ENCODE data around the gene HSP90AB1. TPM values are rescaled to one million over a fixed set of nuclear protein-coding genes. Genes with fewer than 3 reads are reported as not detected.

HSP90AB1 gene
- total RNA-seq, result 2,065 and 2,095 TPM in 2 replicates

DNA sequence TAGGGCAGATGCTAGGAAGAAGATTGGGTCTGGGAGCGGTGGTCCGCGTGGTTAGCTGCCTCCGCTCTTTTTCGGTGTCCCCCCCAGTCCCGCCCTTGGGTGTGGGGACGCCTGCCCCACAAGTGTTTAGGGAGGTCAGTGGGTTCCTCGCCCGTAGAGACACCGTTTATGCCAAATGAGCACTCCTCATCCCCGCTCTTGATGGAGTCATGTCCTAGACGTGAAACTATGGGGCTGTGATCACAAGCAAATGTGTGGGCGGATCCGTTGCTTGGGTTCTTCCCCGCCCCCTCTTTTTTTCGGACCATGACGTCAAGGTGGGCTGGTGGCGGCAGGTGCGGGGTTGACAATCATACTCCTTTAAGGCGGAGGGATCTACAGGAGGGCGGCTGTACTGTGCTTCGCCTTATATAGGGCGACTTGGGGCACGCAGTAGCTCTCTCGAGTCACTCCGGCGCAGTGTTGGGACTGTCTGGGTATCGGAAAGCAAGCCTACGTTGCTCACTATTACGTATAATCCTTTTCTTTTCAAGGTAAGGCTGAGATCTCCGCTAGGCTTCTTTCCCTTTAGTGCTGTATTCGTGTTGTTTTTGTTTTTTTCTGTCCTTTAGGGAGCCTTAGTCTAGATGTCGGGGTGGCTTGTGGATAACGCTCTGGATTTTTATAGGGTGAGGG, at the start of gene HSP90AB1:
Gene HSP90AB1 (plus strand): TSS at position 439 of the 675 bp plus-strand sequence. CDS start 1,529 bp downstream, outside the sequence.
- DNase-seq (ENCODE audit: low spot score), result peak; percentile 96
- no peaks in the 10 kb centered on the region for H3K9me3 Mint-ChIP-seq
- H3K36me3 Mint-ChIP-seq (ENCODE audit: low read depth), result peaks cover 50% of the 10 kb centered on the region
- H3K4me1 Mint-ChIP-seq (ENCODE audit: low read depth), result peaks cover 45% of the 10 kb centered on the region
- H3K27ac Mint-ChIP-seq, result peak within 1 kb of the TSS; percentile 98
- H3K27me3 Mint-ChIP-seq (ENCODE audit: insufficient read depth), result peaks cover 5% of the 10 kb centered on the region
- intact Hi-C loops (cut with micrococcal nuclease), result loop anchor here (1.0 to 5.0 kb wide), 8 partner anchors 8 to 619 kb away; partner anchors contain the start of genes CDC5L, GTPBP2, NFKBIE and SLC35B2
- peak within 1 kb of the TSS; percentile 96 for H3K4me3 Mint-ChIP-seq

- Mint-ChIP-seq H3K27me3 (ENCODE audit: insufficient read depth) (peaks cover 8% of the 10 kb centered on the region), H3K27ac (no peak overlapping the region), H3K4me3 (no peak overlapping the region), H3K4me1 (ENCODE audit: low read depth) (no peaks in the 10 kb centered on the region), H3K9me3 (no peaks in the 10 kb centered on the region), H3K36me3 (ENCODE audit: low read depth) (no peaks in the 10 kb centered on the region)
- DNase-seq (ENCODE audit: low spot score), result no peak
- intact Hi-C loops (cut with micrococcal nuclease), result no loop called here
Measured at GRCh38 chr6:44198684-44199083, 48.2 kb upstream of the HSP90AB1 start.

DNA sequence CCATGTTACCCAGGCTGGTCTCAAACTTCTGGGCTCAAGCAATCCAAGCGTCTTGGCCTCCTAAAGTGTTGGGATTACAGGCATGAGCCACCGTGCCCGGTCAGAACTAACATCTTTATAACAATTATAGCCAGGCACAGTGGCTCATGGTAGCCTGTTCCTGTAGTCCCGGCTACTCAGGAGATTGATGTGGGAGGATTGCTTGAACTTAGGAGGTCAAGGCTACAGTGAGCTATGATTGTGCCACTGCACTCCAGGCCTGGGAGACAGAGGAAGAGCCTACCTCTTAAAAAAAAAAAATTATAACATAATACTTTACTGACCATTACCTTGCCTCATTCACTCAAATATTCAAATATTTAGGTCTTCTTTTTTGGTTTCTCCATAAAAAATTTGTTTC, 47.0 kb upstream of the HSP90AB1 start:
- H3K9me3 Mint-ChIP-seq, result no peaks in the 10 kb centered on the region
- H3K27ac Mint-ChIP-seq, result no peak overlapping the region
- intact Hi-C loops (cut with micrococcal nuclease), result no loop called here
- no peak for DNase-seq (ENCODE audit: low spot score)
- no peak overlapping the region for H3K4me3 Mint-ChIP-seq
- no peaks in the 10 kb centered on the region for H3K36me3 Mint-ChIP-seq (ENCODE audit: low read depth)
- H3K4me1 Mint-ChIP-seq (ENCODE audit: low read depth), result no peaks in the 10 kb centered on the region
- H3K27me3 Mint-ChIP-seq (ENCODE audit: insufficient read depth), result peaks cover 8% of the 10 kb centered on the region

DNA sequence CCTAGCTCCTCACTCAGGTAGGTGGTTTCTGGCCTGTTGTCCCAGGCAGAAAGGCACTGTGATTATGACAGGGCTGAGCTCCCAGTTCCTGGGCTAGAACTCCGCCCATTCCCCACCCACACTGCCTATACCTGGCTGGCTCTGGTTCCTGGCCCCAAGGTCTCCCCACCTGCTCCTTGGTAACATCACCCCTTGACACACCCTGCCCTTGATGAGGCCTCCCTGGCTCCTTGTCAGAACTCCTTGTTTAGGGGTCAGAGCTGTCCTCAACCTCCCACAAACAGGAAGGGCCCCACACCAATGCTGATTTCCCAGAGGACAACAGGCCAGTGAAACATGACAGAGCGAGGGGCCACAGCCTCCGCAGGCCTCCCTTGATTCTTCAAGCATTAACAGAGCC, 45.7 kb upstream of the HSP90AB1 start:
- Mint-ChIP-seq H3K27me3 (ENCODE audit: insufficient read depth) (peaks cover 2% of the 10 kb centered on the region), H3K4me1 (ENCODE audit: low read depth) (no peaks in the 10 kb centered on the region), H3K36me3 (ENCODE audit: low read depth) (no peaks in the 10 kb centered on the region), H3K27ac (no peak overlapping the region), H3K4me3 (no peak overlapping the region), H3K9me3 (no peaks in the 10 kb centered on the region)
- no peak for DNase-seq (ENCODE audit: low spot score)
- intact Hi-C loops (cut with micrococcal nuclease), result no loop called here

DNA sequence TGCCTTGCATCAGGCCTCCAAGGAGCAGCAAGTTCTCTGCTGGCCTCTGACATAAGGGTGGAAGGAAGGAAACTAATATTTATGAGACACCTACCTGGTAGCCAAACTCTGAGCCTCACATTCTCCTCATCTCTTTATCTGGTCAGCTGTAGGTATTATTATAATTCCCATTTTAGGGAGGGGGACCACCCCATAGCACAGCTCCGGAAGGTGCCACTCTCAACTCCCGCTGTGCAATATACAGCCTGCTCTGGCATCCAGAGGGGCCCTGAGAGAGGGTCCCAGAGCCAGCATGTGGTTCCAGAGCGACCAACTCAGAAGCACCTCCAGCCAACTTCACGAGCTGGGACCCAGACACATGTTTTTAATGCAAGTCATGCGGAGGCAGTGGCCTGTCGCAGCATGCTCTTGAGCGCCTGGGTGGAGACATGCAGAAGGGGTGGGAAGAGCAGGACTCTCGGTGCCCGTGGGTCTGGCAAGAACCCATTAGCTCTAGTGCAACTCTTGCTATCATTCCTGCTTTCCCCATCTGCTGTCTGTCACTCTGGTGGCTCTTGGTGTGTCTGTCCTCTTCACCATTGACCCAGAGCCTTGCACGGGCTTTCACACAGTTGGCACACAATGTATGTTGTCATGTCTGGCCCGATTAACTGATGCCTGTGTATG, 45.1 kb upstream of the HSP90AB1 start:
- peaks cover 2% of the 10 kb centered on the region for H3K27me3 Mint-ChIP-seq (ENCODE audit: insufficient read depth)
- no peak overlapping the region for H3K27ac Mint-ChIP-seq
- H3K4me1 Mint-ChIP-seq (ENCODE audit: low read depth), result no peaks in the 10 kb centered on the region
- no peak for DNase-seq (ENCODE audit: low spot score)
- no peak overlapping the region for H3K4me3 Mint-ChIP-seq
- H3K36me3 Mint-ChIP-seq (ENCODE audit: low read depth), result no peaks in the 10 kb centered on the region
- no peaks in the 10 kb centered on the region for H3K9me3 Mint-ChIP-seq
- intact Hi-C loops (cut with micrococcal nuclease), result no loop called here

DNA sequence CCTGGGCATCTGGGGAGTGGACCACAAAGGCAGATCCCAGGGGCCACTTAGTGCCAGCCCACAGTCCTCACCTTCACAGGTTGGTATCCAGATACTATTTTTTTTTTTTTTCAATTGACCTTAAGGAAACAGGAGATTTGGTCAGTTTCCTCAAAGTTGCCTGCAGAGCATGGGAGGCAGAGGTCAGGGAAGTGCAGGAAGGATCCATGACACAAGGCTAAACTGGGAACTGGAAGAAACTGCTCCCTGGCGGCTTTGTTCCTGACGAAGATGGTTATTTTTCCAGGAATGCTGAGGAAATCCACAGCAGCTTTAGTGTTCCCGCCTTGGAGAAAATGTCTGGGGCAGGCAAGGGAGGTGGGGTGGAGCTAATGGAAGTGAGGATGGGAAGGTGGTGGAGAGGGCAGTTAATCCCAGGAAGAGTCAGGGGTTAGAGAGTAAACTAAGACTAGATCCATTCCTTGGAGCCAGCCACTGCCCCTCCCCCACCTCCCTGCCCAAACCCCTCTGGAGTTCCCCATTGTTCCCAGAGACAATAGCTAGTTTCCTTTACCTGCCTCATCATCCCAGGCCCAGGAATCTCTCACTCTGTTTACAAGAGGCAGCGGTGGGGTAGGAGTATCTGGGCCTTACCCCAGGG, 44.4 kb upstream of the HSP90AB1 start:
- no peaks in the 10 kb centered on the region for H3K4me1 Mint-ChIP-seq (ENCODE audit: low read depth)
- peaks cover 2% of the 10 kb centered on the region for H3K27me3 Mint-ChIP-seq (ENCODE audit: insufficient read depth)
- DNase-seq (ENCODE audit: low spot score), result no peak
- no peak overlapping the region for H3K27ac Mint-ChIP-seq
- no peak overlapping the region for H3K4me3 Mint-ChIP-seq
- no peaks in the 10 kb centered on the region for H3K36me3 Mint-ChIP-seq (ENCODE audit: low read depth)
- intact Hi-C loops (cut with micrococcal nuclease), result no loop called here
- H3K9me3 Mint-ChIP-seq, result no peaks in the 10 kb centered on the region

DNA sequence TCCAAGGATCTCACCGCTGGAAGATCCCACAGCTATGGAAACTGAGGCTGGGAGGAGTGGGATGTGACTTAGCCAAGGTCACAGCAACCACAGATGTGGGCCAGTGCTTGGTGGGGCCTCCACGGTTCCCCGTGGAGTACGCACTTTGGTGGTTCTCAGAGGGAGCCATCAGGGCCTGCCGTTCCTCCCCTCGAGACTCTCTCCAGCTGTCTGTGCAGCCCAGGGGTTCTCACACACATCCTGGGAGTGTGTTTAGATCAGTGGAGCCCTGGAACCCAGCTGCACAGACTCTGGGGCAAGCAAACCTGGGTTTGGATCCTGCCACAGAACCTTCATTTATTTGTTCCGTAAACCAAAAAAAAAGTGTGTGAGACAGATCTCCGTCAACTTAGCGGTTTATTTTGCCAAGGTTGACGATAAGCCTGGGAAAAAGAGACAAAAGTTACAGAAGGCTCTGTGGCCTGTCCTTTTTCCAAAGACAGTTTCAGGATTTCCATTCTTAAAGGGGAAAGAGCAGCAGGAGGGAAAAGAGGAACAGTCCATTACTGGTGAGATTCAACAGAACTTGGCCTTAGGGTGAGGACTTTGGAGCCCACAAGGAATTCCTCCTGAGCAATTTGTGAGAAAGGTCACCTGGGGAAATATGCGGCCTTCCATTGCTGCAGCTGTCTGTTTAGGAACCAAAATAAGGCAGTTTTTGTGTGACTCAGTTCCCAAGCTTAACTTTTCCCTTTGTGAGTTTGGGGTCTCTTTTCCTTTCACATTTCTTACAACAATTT, 43.7 kb upstream of the HSP90AB1 start:
- H3K27me3 Mint-ChIP-seq (ENCODE audit: insufficient read depth), result peaks cover 4% of the 10 kb centered on the region
- H3K27ac Mint-ChIP-seq, result no peak overlapping the region
- H3K9me3 Mint-ChIP-seq, result no peaks in the 10 kb centered on the region
- no peaks in the 10 kb centered on the region for H3K4me1 Mint-ChIP-seq (ENCODE audit: low read depth)
- H3K4me3 Mint-ChIP-seq, result no peak overlapping the region
- H3K36me3 Mint-ChIP-seq (ENCODE audit: low read depth), result no peaks in the 10 kb centered on the region
- intact Hi-C loops (cut with micrococcal nuclease), result no loop called here
- DNase-seq (ENCODE audit: low spot score), result no peak

GRCh38 chr6:44203955-44204354, 42.9 kb upstream of the HSP90AB1 start:
- intact Hi-C loops (cut with micrococcal nuclease), result no loop called here
- Mint-ChIP-seq H3K4me1 (ENCODE audit: low read depth) (no peaks in the 10 kb centered on the region), H3K27ac (no peak overlapping the region)

DNA sequence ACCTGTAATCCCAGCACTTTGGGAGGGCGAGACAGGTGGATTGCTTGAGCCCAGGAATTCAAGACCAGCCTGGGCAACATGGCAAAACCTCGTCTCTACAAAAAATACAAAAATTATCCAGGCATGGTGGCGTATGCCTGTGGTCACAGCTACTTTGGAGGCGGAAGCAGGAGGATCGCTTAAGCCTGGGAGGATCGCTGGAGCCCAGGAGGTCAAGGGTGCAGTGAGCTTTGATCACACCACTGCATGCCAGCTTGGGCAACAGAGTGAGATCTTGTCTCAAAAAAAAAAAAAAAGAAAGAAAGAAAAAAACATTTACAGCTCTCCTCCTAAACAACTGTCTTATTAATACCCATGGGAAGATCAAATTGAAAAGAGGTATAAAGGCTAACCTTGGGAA, 38.9 kb upstream of the HSP90AB1 start:
- H3K27me3 Mint-ChIP-seq (ENCODE audit: insufficient read depth), result peaks cover 24% of the 10 kb centered on the region
- H3K4me3 Mint-ChIP-seq, result no peak overlapping the region
- intact Hi-C loops (cut with micrococcal nuclease), result no loop called here
- H3K4me1 Mint-ChIP-seq (ENCODE audit: low read depth), result no peaks in the 10 kb centered on the region
- DNase-seq (ENCODE audit: low spot score), result no peak
- no peaks in the 10 kb centered on the region for H3K9me3 Mint-ChIP-seq
- H3K36me3 Mint-ChIP-seq (ENCODE audit: low read depth), result no peaks in the 10 kb centered on the region
- H3K27ac Mint-ChIP-seq, result no peak overlapping the region

More at GRCh38 chr6:44203955-44204354, 42.9 kb upstream of the HSP90AB1 start:
- DNase-seq (ENCODE audit: low spot score), result no peak
- Mint-ChIP-seq H3K4me3 (no peak overlapping the region), H3K36me3 (ENCODE audit: low read depth) (no peaks in the 10 kb centered on the region), H3K9me3 (no peaks in the 10 kb centered on the region), H3K27me3 (ENCODE audit: insufficient read depth) (peaks cover 11% of the 10 kb centered on the region)

DNA sequence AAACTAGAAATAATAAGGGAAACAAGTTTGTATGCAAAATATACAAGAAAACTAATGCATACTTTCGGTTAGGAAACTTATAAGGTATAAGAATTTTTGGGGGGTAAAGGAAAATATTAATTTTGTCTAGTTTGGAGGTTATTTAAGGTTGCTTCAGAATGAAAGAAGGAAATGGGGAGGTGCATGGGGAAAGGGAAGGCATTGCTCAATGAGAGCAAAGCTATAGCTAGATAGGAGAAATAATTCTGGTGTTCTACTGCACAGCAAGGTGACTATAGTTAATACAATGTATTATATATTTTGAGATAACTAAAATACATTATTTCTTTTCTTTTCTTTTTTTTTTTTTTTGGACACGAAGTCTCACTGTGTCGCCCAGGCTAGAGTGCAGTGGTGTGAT, 35.6 kb upstream of the HSP90AB1 start:
- H3K4me1 Mint-ChIP-seq (ENCODE audit: low read depth), result no peaks in the 10 kb centered on the region
- no peak for DNase-seq (ENCODE audit: low spot score)
- H3K36me3 Mint-ChIP-seq (ENCODE audit: low read depth), result no peaks in the 10 kb centered on the region
- intact Hi-C loops (cut with micrococcal nuclease), result no loop called here
- H3K9me3 Mint-ChIP-seq, result no peaks in the 10 kb centered on the region
- H3K27ac Mint-ChIP-seq, result no peak overlapping the region
- H3K27me3 Mint-ChIP-seq (ENCODE audit: insufficient read depth), result peaks cover 32% of the 10 kb centered on the region
- no peak overlapping the region for H3K4me3 Mint-ChIP-seq

- Mint-ChIP-seq H3K4me1 (ENCODE audit: low read depth) (peaks cover 7% of the 10 kb centered on the region), H3K27ac (no peak overlapping the region), H3K9me3 (no peaks in the 10 kb centered on the region), H3K36me3 (ENCODE audit: low read depth) (no peaks in the 10 kb centered on the region), H3K4me3 (no peak overlapping the region), H3K27me3 (ENCODE audit: insufficient read depth) (peaks cover 32% of the 10 kb centered on the region)
- DNase-seq (ENCODE audit: low spot score), result no peak
- intact Hi-C loops (cut with micrococcal nuclease), result no loop called here
Measured at GRCh38 chr6:44214307-44214706, 32.6 kb upstream of the HSP90AB1 start.

- no peak for DNase-seq (ENCODE audit: low spot score)
Measured at GRCh38 chr6:44216677-44217331, 30.1 kb upstream of the HSP90AB1 start, which contains the start of gene MYMX. MYMX (plus strand) TSS chr6:44216926; CDS start chr6:44217472, 546 bp downstream.

More at GRCh38 chr6:44216677-44217331, 30.1 kb upstream of the HSP90AB1 start, which contains the start of gene MYMX:
- Mint-ChIP-seq H3K27me3 (ENCODE audit: insufficient read depth) (peaks cover 23% of the 10 kb centered on the region), H3K9me3 (no peaks in the 10 kb centered on the region), H3K36me3 (ENCODE audit: low read depth) (no peaks in the 10 kb centered on the region), H3K4me3 (no peak within 1 kb of the TSS), H3K27ac (no peak within 1 kb of the TSS), H3K4me1 (ENCODE audit: low read depth) (peaks cover 15% of the 10 kb centered on the region)
- intact Hi-C loops (cut with micrococcal nuclease), result no loop called here
